Astrocyte (in vitro differentiated cells and primary cell): ENCODE data around the gene TMEM89.

Experiments used
- CTCF ChIP-seq: IDR thresholded peaks from 2 replicates; pipeline ENCODE4 v1.5.1; 2011; ENCODE audit warnings: low read depth, mild to moderate bottlenecking, inconsistent platforms, low read length, moderate library complexity; ENCODE audit not compliant: insufficient read depth
- EZH2 ChIP-seq: IDR thresholded peaks from 2 replicates; pipeline ENCODE4 v1.6.1; 2012; ENCODE audit warnings: mild to moderate bottlenecking, low read length, inconsistent platforms; ENCODE audit not compliant: insufficient read depth

DNA sequence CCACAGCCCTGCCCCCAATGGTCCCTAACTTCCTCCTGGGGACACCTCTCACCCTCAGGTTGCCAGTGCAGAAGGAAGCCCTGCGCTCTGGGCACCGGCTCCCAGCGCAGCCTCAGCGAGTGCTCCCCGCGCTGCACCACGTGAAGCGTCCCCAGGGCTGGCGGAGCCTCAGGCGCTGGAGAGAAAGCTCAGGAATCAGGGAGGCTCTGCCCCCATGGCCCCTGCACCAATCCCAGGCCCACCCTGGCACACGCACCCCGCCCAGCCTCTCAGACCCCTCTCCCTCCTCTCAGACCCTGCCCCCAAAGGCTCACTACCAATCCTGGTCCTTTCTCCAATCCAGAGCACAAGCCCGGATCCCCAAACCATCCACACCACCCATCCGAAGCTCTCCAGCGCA lies 33.3 kb downstream of the TMEM89 start:
- no peak for TF ChIP-seq CTCF
- TF ChIP-seq EZH2: no peak
